HepG2 (cell line): ENCODE results near the gene KXD1. TPM values are rescaled to one million over a fixed set of nuclear protein-coding genes. Genes with fewer than 3 reads are reported as not detected.
A peak's percentile ranks its signal among the peaks of the same experiment; 100 is the strongest.

Experiments
- AHR ChIP-seq: IDR thresholded peaks from 2 replicates; pipeline ENCODE4 v1.6.1; 2018; ENCODE audit warnings: missing genetic modification reagents, missing compliant biosample characterization
- ELF4 ChIP-seq: sonication (generic); formaldehyde crosslinking; IDR thresholded peaks from 2 replicates; pipeline ENCODE4 v1.5.0; 2020; ENCODE audit warnings: missing genetic modification reagents, mild to moderate bottlenecking, moderate library complexity, borderline replicate concordance
- JUNB ChIP-seq: sonication (generic); formaldehyde crosslinking; IDR thresholded peaks from 2 replicates; pipeline ENCODE4 v1.8.0; 2022; ENCODE audit warnings: missing genetic modification reagents, mild to moderate bottlenecking, borderline replicate concordance
- NFRKB ChIP-seq: fragments of 450-650 bp; IDR thresholded peaks from 2 replicates; pipeline ENCODE4 v1.6.1; 2017
- SP1 ChIP-seq, 2 experiments: fragments of 450-650 bp in 1 of 2; sonication (generic) in 1 of 2; formaldehyde crosslinking in 1 of 2; IDR thresholded peaks; 2 replicates each; pipeline versions ENCODE4 v1.4.0 to v1.6.1; 2016 to 2020; ENCODE audit warnings: missing genetic modification reagents in 1 of 2
- ZFY ChIP-seq: sonication (generic); formaldehyde crosslinking; IDR thresholded peaks from 2 replicates; pipeline ENCODE4 v1.4.0; 2020; ENCODE audit warnings: missing genetic modification reagents
- ZNF232 ChIP-seq: sonication (generic); formaldehyde crosslinking; IDR thresholded peaks from 2 replicates; pipeline ENCODE4 v1.4.0; 2020; ENCODE audit warnings: missing genetic modification reagents, borderline replicate concordance
- ZNF446 ChIP-seq: sonication (generic); formaldehyde crosslinking; IDR thresholded peaks from 2 replicates; pipeline ENCODE4 v1.5.0; 2020; ENCODE audit warnings: mild to moderate bottlenecking, missing genetic modification reagents
- ZNF619 ChIP-seq: sonication (generic); formaldehyde crosslinking; IDR thresholded peaks from 2 replicates; pipeline ENCODE4 v1.4.0; 2020; ENCODE audit warnings: mild to moderate bottlenecking, missing genetic modification reagents
- ZNF678 ChIP-seq: sonication (generic); formaldehyde crosslinking; IDR thresholded peaks from 2 replicates; pipeline ENCODE4 v1.4.0; 2020; ENCODE audit warnings: mild to moderate bottlenecking, missing genetic modification reagents
- polyA plus RNA-seq, 8 experiments: library from polyadenylated mRNA; depleted of rRNA in 3 of 8; stranded (reverse) in 7 of 8; unstranded in 1 of 8; fragments of >200 nt; fragmentation: Illumina TruSeq in 4 of 8; extraction: Trizol in 4 of 8; gene quantifications; 2 replicates each; pipeline versions ENCODE4 v1.2.1 to v1.2.3, GENCODE V29; 2011 to 2016; ENCODE audit warnings: low read depth in 4 of 8, missing spikeins in 1 of 8, mixed read lengths in 1 of 8; ENCODE audit not compliant: insufficient read depth in 1 of 8
- total RNA-seq, 5 experiments: library from RNA; depleted of rRNA; stranded (reverse); fragments of >200 nt; fragmentation: Illumina TruSeq; extraction: Trizol; gene quantifications; 2 replicates each; pipeline ENCODE4 v1.2.3, GENCODE V29; 2016; ENCODE audit warnings: low read depth in 1 of 5
- TF ChIP-seq, protein P1 (sequence below), 2 experiments: sonication (generic) in 1 of 2; formaldehyde crosslinking in 1 of 2; IDR thresholded peaks; 2 replicates each; pipeline versions ENCODE4 v1.4.0 to v1.6.1; 2016 to 2020; ENCODE audit warnings: borderline replicate concordance in 1 of 2, low read depth in 1 of 2, mild to moderate bottlenecking in 1 of 2, missing genetic modification reagents in 1 of 2
- TF ChIP-seq, protein P2 (sequence below): IDR thresholded peaks from 2 replicates; pipeline ENCODE4 v1.6.1; 2016; ENCODE audit warnings: low read depth, borderline replicate concordance
- TF ChIP-seq, protein P3 (sequence below): sonication (generic); formaldehyde crosslinking; IDR thresholded peaks from 2 replicates; pipeline ENCODE4 v1.9.0; 2022; ENCODE audit warnings: missing genetic modification reagents, mild to moderate bottlenecking, borderline replicate concordance
- TF ChIP-seq, protein P4 (sequence below): fragments of 450-650 bp; IDR thresholded peaks from 2 replicates; pipeline ENCODE4 v1.6.1; 2017; ENCODE audit warnings: mild to moderate bottlenecking
- TF ChIP-seq, protein P5 (sequence below): sonication (generic); formaldehyde crosslinking; IDR thresholded peaks from 2 replicates; pipeline ENCODE4 v1.5.0; 2020; ENCODE audit warnings: missing genetic modification reagents, mild to moderate bottlenecking, borderline replicate concordance
- TF ChIP-seq, protein P6 (sequence below): sonication (generic); formaldehyde crosslinking; IDR thresholded peaks from 2 replicates; pipeline ENCODE4 v1.4.0; 2020; ENCODE audit warnings: missing genetic modification reagents

Gene KXD1
- total and polyA plus RNA-seq, 2 of the 13 experiments (the other 11 are each of a cell fraction or from before 2014, with no cell fraction given), result 44.6 to 143 TPM

DNA sequence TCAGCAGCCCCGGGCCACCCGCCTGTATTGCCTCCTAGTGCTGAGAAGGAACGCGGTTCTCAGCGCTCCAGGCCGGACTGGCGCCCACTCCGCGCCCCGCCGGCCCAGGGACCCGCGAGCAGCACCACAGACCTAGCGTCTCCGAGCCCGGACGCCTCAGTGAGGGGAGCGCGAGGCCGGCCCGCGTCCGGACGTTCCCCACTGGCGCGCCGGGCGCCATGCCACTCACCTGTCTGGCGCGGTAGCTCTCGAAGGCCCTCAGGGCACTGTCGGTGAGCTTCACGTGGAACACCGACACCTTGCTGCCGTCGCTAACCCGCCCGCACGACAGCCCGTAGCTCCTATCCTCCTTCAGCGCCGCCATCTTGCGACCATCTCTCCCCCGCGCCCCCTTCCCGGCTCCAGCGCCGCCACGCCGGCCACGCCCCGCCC, 36.0 kb upstream of the KXD1 start, which contains the start of gene ELL (continued):
- TF ChIP-seq, protein P1, sequence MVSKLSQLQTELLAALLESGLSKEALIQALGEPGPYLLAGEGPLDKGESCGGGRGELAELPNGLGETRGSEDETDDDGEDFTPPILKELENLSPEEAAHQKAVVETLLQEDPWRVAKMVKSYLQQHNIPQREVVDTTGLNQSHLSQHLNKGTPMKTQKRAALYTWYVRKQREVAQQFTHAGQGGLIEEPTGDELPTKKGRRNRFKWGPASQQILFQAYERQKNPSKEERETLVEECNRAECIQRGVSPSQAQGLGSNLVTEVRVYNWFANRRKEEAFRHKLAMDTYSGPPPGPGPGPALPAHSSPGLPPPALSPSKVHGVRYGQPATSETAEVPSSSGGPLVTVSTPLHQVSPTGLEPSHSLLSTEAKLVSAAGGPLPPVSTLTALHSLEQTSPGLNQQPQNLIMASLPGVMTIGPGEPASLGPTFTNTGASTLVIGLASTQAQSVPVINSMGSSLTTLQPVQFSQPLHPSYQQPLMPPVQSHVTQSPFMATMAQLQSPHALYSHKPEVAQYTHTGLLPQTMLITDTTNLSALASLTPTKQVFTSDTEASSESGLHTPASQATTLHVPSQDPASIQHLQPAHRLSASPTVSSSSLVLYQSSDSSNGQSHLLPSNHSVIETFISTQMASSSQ (IDR thresholded peaks at IDR 0.05; ENCODE audit: low read depth), result no peak
- TF ChIP-seq, protein P1 (CRISPR knock-in tag; IDR thresholded peaks at IDR 0.05; ENCODE audit: borderline replicate concordance), result peak; percentile 58
- no peak for TF ChIP-seq ZNF232
- no peak for TF ChIP-seq SP1 (IDR thresholded peaks at IDR 0.05)
- no peak for TF ChIP-seq SP1 (CRISPR knock-in tag; IDR thresholded peaks at IDR 0.05)
- TF ChIP-seq, protein P2, sequence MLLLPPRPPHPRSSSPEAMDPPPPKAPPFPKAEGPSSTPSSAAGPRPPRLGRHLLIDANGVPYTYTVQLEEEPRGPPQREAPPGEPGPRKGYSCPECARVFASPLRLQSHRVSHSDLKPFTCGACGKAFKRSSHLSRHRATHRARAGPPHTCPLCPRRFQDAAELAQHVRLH (CRISPR knock-in tag), result no peak
- TF ChIP-seq, protein P3, sequence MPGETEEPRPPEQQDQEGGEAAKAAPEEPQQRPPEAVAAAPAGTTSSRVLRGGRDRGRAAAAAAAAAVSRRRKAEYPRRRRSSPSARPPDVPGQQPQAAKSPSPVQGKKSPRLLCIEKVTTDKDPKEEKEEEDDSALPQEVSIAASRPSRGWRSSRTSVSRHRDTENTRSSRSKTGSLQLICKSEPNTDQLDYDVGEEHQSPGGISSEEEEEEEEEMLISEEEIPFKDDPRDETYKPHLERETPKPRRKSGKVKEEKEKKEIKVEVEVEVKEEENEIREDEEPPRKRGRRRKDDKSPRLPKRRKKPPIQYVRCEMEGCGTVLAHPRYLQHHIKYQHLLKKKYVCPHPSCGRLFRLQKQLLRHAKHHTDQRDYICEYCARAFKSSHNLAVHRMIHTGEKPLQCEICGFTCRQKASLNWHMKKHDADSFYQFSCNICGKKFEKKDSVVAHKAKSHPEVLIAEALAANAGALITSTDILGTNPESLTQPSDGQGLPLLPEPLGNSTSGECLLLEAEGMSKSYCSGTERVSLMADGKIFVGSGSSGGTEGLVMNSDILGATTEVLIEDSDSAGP (CRISPR knock-in tag), result peak; percentile 45; the same call in 1 of the 2 replicates
- TF ChIP-seq, protein P4, sequence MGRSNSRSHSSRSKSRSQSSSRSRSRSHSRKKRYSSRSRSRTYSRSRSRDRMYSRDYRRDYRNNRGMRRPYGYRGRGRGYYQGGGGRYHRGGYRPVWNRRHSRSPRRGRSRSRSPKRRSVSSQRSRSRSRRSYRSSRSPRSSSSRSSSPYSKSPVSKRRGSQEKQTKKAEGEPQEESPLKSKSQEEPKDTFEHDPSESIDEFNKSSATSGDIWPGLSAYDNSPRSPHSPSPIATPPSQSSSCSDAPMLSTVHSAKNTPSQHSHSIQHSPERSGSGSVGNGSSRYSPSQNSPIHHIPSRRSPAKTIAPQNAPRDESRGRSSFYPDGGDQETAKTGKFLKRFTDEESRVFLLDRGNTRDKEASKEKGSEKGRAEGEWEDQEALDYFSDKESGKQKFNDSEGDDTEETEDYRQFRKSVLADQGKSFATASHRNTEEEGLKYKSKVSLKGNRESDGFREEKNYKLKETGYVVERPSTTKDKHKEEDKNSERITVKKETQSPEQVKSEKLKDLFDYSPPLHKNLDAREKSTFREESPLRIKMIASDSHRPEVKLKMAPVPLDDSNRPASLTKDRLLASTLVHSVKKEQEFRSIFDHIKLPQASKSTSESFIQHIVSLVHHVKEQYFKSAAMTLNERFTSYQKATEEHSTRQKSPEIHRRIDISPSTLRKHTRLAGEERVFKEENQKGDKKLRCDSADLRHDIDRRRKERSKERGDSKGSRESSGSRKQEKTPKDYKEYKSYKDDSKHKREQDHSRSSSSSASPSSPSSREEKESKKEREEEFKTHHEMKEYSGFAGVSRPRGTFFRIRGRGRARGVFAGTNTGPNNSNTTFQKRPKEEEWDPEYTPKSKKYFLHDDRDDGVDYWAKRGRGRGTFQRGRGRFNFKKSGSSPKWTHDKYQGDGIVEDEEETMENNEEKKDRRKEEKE, result no peak
- peak; percentile 69 for TF ChIP-seq ZFY (CRISPR knock-in tag)
- TF ChIP-seq, protein P5, sequence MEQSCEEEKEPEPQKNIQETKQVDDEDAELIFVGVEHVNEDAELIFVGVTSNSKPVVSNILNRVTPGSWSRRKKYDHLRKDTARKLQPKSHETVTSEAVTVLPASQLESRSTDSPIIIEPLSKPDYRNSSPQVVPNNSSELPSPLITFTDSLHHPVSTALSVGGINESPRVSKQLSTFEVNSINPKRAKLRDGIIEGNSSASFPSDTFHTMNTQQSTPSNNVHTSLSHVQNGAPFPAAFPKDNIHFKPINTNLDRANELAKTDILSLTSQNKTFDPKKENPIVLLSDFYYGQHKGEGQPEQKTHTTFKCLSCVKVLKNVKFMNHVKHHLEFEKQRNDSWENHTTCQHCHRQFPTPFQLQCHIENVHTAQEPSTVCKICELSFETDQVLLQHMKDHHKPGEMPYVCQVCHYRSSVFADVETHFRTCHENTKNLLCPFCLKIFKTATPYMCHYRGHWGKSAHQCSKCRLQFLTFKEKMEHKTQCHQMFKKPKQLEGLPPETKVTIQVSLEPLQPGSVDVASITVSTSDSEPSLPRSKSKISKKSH, result 0 out of 2 replicates have a peak, but pooled peaks have one; percentile 71
- no peak for TF ChIP-seq ELF4 (CRISPR knock-in tag)
- no peak for TF ChIP-seq JUNB (CRISPR knock-in tag)
- TF ChIP-seq, protein P6, sequence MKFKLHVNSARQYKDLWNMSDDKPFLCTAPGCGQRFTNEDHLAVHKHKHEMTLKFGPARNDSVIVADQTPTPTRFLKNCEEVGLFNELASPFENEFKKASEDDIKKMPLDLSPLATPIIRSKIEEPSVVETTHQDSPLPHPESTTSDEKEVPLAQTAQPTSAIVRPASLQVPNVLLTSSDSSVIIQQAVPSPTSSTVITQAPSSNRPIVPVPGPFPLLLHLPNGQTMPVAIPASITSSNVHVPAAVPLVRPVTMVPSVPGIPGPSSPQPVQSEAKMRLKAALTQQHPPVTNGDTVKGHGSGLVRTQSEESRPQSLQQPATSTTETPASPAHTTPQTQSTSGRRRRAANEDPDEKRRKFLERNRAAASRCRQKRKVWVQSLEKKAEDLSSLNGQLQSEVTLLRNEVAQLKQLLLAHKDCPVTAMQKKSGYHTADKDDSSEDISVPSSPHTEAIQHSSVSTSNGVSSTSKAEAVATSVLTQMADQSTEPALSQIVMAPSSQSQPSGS (CRISPR knock-in tag), result no peak
- TF ChIP-seq ZNF619, result no peak
- TF ChIP-seq NFRKB, result 0 out of 2 replicates have a peak, but pooled peaks have one; percentile 8
- 0 out of 2 replicates have a peak, but pooled peaks have one; percentile 43 for TF ChIP-seq ZNF446 (CRISPR knock-in tag)
- 0 out of 2 replicates have a peak, but pooled peaks have one; percentile 45 for TF ChIP-seq AHR (CRISPR knock-in tag)
- 0 out of 2 replicates have a peak, but pooled peaks have one; percentile 58 for TF ChIP-seq ZNF678 (CRISPR knock-in tag)
